ENCODE data around the gene TSPOAP1.
"Not testable (repeated sequence)": the region's sequence is repeated elsewhere in the genome, so short reads cannot be mapped to it uniquely, and the experiment has no call there.

The TSPOAP1 gene

DNA sequence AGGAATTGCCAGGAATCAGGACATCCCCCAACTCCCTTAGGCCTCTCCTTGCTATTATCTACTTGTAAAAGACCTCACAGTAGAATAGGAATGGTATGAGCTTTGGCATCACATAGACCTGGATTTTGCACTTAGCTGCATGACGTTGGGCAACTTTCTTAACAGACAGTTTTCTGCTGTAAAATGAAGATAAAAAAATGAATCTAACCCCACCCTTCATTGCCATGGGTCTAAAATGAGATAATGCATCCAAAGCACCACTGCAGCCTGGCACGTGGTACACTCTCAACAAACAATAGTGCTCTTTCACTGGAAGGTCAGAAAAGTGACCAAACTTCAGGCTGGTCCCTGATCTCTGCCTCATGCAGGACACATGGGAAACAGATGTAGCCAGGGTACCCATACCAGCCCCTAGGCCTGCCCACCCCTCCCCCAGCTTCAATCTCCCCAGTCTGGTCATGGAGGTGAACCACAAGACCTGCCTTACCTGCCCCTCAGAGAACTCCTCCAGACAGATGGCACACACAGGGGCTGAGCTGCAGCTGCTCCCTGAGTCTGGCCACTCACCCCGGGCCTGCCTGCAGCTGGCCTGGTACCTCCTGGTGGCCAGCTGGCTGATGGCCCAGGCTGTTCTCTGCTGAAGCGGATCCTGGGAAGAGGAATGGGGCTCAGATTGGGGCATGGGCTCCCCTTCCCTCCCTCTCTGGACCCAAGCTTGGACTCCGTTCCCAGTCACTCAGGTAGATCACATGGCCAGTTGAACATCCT lies 31.9 kb upstream of the TSPOAP1 start:
- ATAC-seq (no peak), DNase-seq (no peak)

DNA sequence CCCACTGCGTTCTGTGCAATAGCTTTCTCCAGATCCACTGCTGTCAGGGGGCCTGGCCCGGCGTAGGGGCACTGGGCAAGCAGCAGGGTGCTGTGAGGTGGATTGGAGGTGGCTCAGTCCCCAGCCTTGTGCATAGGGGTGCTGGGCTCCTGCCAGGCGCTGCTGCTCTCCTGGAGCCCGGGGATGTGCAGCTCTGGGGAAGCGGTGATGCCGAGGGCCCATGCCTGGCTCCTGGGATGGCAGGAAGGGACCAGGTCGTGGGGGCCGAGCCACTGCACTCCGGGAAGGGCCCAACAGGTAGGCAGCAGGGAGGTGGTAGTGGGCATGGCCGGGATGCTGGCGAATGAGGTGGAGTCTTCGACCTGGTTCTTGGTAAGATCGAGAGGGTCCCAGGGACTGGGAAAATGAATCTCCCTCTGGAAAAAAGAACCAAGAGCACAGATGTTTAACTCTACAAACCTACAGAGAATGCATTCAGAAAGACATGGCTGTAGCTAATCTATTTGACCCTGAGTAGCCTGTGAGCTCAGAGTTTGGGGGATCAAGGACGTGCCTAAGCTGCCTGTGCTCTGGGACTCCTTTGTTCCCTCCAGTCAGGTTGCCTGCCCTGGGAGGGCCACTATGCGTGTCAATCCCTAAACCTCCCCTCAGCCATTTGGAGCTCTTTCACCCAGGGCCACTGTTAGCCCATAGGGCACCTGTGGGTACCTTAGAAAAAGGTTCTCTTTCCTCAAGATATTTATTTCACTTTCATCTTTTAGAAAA lies 30.0 kb upstream of the TSPOAP1 start:
- ATAC-seq (no peak), DNase-seq (no peak)

DNA sequence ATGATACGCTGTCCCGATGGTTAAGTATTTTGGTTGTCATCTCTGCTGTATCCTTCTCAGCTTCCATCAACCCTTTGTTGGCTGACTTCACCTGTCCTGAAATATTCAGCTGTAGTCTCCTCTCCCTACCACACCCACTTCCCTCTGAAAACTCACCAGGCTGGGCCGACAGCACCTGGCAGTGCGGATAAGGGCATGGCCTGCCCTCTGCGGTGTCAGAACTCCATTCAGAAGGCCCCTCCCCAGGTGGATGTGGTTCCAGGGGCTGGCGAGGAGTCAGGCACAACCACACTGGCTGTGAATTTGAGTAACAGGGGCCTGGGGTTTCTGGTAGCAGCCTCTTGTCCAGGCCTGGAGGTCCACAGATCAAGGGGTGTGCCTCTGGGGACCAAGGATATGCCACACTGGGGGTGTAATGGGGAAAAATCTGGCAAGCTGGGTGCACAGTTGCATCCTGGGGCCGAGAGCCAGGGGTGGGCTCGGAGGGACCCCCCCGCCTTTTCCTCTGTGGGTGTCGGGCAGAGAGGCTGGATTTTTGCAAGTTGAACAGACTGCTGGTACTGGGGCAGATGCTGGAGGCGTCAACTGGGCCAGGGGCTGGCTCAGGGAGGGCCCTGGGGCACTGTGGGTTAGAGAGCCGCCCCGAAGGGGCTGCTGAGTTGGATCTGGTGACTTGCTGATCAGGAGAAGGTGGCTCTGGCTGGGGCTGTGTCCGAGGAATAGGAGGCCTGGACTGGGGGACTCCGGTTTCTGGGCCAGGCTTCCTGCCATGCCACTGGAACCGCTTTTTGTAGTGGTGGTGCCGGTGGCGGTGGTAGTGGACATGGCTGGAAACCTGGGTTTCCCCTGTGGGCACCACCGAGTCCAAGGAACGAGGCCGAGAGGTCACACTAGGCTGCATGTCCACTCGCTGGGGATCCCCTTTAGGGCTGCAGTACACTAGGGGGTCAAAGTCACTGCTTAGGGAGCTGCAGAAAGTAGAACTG lies 29.0 kb upstream of the TSPOAP1 start:
- DNase-seq (no peak), ATAC-seq (no peak)

DNA sequence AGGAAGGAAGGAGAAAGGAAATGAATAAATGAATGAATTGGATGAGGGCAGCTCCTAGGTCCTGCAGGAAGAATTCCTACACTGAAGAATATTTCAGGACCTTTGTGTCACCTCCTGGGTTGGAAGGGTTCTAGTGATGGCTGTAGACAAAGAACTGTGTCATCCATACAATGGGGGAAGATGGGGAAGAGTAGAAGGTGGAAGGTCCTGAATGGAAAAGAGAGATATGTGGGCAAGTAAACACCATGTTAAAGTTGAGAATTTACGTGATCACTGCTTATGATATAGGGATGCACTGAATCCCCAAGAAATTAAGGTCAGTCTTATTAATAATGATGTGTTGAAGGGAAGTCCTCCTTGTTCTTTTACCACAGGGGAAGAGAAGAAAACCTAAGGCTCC lies 27.6 kb upstream of the TSPOAP1 start:
- no peak for ATAC-seq
- no peak for DNase-seq

DNA sequence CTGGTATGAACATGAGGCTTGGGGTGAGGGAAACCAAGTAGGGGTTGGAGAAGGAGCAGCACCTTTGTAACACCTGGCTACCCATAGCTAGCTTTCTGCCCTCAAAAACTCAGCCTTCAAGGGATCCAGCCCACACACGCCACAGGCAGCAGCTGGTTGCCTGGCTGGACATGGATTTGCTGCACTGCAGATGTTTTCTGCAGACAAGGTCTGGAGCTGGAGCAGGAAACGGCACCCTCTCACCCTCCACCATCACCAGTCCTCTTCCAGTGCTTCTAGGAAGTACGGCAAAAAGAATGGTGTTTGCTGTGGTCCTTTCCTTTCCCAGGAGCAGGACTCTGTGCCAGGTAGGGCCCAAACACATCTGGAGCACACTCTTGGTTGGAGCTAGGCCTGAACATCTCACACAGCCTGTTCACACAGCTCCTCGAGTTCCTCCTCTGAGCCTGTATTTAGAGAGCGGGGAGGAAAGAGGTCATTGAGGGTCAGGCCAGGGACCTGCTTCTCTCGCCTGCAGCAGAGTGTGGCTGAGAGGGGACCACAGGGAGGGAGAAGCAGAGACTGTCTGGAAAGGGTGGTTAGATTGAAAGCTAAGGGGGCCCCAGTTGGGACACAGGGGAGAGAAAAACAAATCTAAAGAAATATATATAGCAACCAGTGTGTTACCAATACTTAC lies 26.1 kb upstream of the TSPOAP1 start:
- DNase-seq = no peak
- no peak for ATAC-seq

DNA sequence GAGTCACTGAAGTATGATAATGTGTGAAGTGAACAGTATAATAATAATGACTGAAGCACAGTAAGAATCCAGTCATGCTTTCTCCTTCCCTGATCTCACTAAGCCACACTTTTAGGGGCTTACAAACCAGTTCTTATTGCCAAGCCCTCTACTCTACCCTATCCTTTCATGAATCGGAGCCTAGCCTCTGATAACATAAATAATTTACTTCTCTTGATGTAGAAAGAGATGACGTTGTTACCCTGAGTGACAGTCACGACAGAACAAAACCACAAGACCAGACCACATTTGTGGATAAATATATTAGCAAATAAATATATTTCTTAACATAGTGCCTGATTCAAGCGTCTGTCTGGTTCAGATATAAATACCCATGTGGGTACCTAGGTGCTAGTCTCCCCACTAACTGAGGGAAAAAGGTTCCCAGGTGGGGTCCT lies 24.8 kb upstream of the TSPOAP1 start:
- DNase-seq (no peak), ATAC-seq (no peak)

DNA sequence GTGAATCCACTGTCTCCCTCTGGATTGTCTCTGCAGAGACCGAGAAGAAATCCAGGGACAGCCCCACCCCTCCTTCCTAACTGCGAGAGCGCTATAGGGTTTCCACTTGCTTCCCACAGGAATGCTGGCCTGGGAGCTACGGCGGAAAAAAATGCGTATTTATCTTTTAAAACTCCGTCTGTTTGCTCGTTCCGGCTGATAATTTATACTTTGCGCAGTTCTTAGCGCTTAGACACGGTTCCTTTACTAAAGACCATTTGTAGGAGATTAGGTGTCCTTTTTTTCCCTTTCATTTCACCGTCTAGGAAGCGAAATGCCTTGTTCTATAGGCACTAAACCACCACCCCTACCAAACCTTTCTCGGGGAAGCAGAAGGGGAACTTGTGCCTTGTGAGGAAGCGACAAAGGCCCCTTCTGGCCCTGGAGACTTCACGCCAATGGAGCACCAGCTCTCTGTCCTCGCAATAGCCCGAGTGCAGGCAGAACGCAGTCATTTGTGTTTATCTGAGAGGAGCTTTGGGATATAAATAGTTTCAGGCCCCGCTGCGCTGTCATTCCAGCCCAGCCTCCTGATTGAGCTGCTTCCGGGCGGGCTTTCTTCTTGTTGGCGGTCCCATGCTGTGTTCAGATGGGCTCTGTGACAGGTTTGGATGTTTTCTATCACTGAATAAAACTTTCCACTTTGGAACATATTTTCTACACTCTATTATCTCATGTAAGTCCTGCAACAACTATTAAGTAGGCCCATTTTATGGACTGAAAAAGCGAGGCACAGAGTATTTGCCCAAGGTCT lies 24.2 kb upstream of the TSPOAP1 start:
- ATAC-seq = no peak
- DNase-seq = peak; percentile 51

DNA sequence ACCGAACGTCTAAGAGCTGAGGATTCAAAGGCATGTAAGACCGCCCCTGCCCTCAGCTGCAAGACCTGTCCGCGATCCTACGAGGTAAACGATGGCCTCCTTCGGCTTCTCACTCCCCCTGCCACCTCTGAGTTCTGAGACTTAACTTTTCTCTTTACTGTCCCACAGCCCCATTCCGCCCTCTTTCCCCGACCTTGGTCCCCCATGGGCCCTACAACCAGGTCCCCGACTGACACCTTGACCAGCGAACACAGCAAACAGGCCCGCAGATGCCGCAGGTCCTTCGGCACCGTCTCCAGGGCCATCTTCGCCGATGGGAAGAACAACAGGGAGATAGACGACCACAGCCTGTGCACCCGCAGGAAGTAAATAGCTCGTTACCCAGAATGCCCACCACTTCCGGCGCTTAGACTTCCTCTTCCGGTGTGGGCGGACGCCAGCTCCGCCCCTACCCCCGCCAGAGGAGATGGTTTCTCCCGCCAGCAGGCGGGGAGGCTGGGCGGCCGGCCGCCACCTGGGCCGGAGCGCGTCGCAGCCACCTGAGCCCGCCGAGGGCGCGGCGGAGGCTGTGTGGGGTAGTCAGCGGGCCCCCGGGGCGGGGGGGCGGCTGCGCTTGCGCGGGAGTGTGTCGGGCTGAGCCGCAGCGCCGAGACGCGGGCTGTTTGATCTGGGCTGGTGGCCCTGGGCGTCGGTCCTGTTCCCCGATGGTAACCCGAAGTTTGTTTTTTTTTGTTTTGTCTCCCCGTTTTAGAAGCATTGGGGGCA lies 23.4 kb upstream of the TSPOAP1 start, which contains the start of gene SUPT4H1:
Gene SUPT4H1 (minus strand): TSS at position 371 of the 765 bp plus-strand sequence. CDS start 66 bp downstream, at position 305.
- DNase-seq = peak; percentile 91
- peak; percentile 95 for ATAC-seq

DNA sequence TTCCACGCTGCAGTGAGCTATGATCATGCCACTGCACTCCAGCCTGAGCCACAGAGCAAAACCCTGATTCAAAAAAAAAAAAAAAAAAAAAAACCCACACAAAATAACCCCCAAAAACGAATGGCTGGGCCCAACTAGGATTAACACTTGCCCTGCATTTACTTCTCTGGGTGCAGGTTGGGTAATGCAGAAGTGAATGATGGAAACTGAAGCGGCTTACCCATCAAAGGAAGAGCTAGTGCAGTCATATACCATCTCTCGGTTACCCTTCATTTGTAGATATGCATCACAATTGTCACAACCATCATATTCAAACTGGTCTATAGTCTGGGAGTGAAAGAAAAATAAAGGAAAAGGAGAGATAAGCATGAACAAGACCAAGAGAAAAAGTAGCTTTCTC lies 22.6 kb upstream of the TSPOAP1 start:
- ATAC-seq = no peak
- no peak for DNase-seq

DNA sequence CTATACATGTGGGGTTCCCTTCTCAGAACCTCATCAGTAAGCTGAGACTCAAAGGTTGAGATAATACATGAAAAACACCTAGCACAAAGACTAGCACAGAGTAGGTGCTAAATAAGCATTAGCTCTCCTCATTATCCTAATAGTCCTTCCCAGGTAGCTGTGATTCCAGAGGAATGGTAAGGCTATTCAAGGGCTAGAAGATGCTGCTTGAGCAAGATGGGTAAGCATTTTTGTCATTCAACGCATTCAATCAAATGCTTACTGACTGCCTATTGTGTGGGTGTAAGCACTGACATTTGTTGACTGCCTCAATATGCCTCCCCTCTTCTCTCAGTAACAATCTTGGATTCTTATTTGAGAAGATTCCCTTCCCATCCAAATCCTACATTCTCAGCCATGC lies 19.4 kb upstream of the TSPOAP1 start:
- ATAC-seq (no peak), DNase-seq (no peak)

DNA sequence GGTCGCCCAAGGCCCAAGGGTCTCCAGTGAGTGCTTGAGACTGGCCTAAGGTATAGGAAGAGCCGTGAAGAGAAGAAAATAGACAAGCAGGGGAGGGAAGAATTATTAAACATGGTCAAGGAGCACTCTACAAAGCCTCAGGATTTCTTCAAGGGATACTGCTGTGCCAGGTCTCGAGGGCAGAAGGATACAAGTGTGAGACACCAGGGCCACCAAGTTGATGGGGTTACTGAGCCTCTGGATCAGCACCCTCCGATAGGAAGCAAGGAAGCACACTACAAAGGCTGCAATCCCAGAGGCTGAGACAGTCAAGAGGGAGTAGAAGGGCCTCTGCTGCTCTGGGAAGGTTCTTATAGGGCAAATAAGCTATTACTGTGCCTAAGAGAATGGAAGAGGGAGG lies 16.9 kb upstream of the TSPOAP1 start:
- no peak for DNase-seq
- ATAC-seq = no peak

DNA sequence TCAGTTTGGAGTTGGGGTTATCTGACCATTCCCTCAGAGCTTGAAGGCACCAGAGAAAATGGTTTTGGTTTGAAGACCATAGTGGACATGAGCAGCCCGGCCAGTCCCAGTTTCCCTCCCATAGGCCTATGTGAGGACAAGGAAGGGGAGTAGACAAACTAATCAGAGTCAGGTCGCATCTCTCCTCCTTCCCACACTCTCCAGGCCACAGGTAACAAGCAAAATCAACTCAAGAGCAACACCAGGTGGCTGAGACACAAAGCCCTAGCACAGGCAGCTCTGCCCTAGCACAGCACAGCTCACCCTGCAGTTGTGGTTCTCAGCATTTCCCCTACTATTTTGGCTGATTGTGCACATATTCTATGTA lies 16.2 kb upstream of the TSPOAP1 start:
- ATAC-seq (peak; percentile 53), DNase-seq (peak; percentile 59)

DNA sequence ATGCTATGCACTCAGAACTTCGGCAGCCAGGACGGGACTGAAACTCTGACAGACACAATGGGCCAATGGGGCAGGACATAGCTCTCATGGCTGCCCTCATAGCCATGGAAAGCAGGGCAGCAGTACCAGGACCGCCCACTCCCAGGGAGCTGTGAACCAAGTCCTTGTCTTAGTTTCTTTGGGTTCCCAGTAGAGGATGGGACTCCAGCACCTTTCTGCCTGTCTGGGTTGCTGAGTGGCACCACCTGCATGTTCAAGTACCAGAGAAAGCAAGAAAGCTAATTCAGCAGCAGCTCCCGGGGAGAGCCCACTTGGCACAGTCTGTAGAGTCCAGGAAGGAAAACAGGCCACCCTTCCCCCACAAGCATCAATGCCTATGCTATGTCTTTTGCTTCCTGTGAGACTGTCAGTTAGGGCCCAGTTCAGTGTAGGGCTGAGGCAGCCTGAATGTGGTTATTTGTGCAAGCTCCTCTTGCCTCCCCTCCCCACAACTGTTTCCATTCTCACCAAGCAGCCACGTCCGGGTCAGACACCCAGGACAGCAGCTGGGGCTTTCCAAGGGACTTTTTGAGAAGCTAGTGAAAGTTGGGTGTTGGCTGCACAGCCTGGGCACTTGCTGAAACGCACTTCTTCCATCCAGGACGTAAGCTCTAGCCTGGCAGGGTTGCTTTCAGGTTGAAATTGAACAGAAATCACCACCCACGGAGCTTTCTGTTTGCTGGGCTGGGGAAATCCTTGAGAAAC lies 15.6 kb upstream of the TSPOAP1 start:
- DNase-seq = peak; percentile 89
- ATAC-seq = peak; percentile 86

DNA sequence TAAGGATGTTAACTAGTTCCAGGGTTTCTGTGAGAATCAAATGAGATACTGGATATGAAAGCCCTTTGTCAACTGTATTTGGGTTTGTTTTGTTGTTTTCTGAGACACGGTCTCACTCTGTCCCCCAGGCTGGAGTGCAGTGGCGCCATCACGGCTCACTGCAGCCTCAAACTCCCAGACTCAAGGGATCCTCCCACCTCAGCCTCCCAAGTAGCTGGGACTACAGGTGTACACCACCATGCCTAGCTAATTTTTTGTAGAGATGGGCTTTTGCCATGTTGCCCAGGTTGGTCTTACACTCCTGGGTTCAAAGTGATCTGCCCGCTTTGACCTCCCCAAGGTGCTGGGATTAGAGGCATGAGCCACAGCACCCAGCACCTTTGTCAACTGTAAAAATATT lies 14.5 kb upstream of the TSPOAP1 start:
- no peak for ATAC-seq
- DNase-seq = peak; percentile 33

DNA sequence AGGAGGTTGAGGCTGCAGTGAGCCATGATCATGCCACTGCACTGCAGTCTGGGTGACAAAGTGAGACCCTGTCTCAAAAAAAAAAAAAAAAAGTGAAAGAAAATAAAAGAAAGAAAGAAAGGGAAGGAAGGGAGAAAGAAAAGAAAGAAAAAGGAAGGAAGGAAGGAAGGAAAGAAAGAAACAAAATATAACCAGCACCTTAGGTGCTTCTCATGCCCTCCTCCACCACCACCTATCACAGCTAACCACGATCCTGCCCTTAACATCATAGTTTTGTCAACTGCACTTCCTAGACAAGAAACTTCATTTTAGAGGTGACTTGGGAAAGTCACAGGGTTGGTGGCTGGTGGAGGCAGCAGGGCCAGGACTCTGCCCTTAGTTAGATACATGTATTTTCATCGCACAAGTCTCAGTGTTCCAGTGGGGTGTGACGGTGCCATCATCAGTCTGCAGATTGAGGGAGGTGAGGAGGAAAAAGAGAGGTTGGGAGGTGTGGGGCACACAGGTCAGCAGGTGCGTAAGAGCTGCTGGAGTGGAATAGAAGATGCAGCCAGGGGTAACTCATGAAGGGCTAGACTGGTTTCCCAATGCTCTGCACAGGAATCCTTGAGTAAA lies 13.4 kb upstream of the TSPOAP1 start:
- ATAC-seq (no peak), DNase-seq (peak; percentile 30)

DNA sequence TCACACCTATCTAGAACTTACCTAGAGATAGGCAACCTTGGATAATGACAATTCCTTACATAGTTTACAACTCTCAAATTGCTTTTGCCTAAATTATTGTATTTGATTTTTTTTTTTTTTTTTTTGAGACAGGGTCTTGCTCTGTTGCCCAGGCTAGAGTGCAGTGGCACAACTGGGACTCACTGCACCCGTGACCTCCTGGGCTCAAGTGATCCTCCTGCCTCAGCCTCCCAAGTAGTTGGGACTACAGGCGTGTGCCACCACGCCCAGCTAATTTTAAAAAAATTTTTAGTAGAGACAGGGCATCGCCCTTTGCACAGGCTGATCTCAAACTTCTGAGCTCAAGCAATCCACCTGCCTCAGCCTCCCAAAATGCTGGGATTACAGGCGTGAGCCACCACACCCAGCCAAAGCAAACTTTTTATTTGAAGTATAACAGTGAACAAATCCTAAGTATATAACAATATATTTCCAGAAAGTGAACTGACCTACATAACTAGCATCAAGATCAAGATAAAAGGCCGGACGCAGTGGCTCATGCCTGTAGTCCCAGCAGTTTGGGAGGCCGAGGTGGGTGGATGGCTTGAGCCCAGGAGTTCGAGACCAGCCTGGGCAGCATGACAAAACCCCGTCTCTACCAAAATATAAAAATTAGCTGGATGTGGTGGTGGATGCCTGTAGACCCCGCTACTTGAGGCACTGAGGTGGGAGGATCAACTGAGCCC lies 12.7 kb upstream of the TSPOAP1 start:
- ATAC-seq, DNase-seq: not testable (repeated sequence)

DNA sequence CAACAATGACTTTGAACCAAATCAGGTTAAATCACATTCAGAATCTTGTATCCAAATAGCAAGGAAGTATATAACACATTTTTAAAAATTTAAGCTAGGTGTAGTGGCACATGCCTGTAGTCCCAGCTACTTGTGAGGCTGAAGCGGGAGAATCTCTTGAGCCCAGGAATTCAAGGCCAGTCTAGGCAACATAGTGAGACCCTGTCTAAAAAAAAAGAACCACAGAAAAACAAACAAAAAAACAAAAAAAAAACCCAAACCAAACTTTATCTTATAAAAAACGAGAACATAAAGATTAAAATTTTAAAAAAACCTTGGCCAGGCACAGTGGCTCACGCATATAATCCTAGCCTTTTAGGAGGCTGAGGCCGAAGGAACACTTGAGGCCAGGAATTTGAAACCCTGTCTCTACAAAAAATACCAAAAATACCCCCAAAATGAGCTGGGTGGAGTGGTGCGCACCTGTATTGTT lies 11.8 kb upstream of the TSPOAP1 start:
- ATAC-seq (no peak), DNase-seq (no peak)

DNA sequence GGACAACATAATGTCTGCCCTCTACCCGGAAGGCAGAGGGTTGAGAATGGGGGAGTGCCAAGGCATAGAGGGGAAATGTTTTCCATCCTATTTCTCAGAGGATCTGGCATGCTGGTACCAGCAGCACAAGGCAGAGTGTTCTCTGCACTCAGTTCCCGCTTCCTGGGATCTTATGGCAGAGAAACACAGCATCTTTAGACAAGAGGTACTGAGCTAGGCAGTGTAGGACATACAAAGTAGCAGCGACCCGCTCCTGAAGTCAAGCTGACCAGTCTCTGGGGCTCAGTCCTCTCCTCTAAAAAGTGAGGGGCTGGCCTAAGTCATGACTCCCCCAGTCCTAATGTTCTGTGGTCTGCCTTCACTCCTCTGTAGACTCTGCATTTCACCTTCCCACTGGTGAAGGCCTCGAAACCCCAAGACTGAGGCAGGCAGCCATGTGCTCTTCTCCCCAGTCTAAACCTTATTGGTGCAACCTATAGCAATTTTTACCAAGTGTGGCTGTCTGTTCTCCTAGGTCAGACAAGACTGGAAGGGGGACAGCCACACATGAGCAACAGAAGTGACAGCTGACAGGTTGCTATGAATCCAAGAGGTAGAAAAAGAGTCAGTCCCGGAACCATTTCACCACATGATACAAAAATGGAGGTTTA lies 11.3 kb upstream of the TSPOAP1 start:
- DNase-seq = peak; percentile 43

More for the DNA sequence above, 11.3 kb upstream of the TSPOAP1 start:
- ATAC-seq = no peak

Data from stimulated activated naive CD8-positive, alpha-beta T cell treated with anti-CD3 and anti-CD28 coated beads, Interleukin-15, Interleukin-2, amounts not matched to agents 100 U/mL and 50 U/mL, for 24 hours (primary cell).